Amniotic epithelial cell (primary cell): Measurements from ENCODE around the gene NRG3.
A peak's percentile ranks its signal among the peaks of the same experiment; 100 is the strongest.

Source experiments
- DNase-seq: peaks from one replicate; pipeline ENCODE4 v3.0.0-alpha.2; 2010; ENCODE audit warnings: low read depth

NRG3 gene

DNA sequence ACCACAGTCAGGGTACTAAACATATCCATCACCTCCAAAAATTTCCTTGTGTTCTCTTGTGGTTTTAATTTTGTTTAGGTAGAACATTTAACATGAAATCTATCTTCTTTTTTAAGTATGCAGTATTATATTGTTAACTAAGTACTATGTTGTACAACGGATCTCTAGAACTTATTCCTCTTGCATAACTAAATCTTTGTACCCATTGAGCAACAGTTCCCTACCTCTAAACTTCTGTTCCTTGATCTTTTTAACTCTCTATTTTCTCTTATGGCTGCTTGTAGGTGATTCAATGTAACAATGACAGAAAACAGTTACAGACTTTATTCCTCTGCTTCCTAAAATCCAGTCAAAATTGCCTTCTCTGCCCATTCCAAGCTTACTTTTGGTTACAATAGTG lies 9.9 kb downstream of the NRG3 start:
- DNase-seq: no peak

DNA sequence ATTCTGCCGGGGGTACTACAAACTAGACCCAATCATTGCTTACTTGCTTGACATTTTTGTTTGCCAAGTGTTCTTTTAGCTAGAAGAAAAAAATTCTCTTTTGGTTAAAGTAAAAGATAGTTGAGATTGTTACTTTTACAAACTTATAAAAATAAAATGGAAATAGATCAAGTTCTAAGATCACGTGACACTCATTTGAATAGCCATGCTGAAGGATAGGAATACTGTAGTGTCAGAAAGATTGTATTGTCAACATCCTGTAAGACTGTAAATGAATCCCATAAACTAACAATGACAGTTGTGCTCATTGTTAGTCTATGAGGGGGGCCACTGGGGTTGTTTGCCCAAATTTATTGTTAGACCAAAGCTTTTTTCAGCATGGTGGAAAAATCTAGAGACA lies 10.5 kb downstream of the NRG3 start:
- DNase-seq: no peak

GRCh38 chr10:81886939-81887338 lies 11.9 kb downstream of the NRG3 start:
- DNase-seq: no peak

GRCh38 chr10:81889181-81889769 lies 14.3 kb downstream of the NRG3 start:
- DNase-seq: no peak

- no peak for DNase-seq
Measured at GRCh38 chr10:81894616-81895015, 19.6 kb downstream of the NRG3 start.

GRCh38 chr10:81898518-81898917 lies 23.5 kb downstream of the NRG3 start:
- no peak for DNase-seq

DNA sequence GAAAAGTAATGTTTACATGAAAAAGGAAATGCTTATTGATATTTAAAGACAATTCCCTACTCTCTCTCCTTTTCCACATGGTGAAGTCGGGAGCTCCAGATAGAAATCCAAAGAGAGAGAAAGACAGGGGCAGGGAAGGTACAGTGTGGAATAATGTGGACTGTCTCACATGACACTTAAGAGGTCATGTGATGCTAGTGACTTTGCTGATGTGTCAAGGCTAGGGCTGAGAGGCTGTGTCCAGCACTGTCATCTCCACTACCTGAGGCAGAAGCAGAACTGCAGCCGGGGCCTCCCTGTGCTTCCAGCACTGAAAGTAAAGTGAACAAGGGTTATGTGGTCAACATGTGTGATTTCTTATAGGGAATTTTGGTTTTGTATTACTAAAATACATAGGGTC lies 26.0 kb downstream of the NRG3 start:
- no peak for DNase-seq

DNA sequence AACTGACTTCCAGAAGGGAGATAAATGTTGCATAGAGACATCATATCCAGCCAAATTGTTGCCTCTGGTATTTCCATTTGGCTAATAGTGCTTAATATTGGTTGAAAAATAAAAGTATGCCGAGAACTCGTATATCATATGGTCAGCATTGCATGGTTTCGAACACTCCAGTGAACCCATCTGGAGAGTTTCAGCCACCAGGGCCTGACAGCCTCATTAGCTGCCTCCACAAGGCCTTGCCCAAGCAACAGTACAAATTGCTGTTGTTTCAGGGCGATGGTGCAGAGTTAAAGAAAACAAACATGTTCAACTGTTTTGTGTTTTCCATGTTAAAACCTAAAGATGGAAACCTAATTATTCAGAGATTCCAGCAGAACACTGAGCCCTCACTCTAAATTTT lies 28.5 kb downstream of the NRG3 start:
- DNase-seq: no peak

- no peak for DNase-seq
Measured at GRCh38 chr10:81905161-81905560, 30.2 kb downstream of the NRG3 start.

DNA sequence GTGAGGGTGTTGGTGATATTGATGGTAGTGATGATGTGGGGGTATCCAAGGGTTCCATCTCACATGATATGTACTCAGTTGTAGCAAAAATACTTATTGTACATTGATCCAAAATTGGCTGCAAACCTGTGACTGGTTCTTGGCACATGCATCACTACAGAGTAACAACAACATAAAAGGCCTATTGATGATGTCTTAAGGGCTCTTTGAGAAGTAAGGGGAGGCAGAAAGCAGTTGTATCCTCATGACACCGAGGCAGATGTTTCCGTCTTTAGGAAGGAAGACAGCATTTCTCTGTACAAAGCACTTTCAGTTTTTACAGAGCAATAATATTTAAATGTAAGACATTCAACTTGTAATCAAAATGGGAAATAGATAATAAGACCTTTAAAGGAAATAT lies 34.5 kb downstream of the NRG3 start:
- DNase-seq: no peak

GRCh38 chr10:81911328-81911727 lies 36.3 kb downstream of the NRG3 start:
- DNase-seq: no peak

DNA sequence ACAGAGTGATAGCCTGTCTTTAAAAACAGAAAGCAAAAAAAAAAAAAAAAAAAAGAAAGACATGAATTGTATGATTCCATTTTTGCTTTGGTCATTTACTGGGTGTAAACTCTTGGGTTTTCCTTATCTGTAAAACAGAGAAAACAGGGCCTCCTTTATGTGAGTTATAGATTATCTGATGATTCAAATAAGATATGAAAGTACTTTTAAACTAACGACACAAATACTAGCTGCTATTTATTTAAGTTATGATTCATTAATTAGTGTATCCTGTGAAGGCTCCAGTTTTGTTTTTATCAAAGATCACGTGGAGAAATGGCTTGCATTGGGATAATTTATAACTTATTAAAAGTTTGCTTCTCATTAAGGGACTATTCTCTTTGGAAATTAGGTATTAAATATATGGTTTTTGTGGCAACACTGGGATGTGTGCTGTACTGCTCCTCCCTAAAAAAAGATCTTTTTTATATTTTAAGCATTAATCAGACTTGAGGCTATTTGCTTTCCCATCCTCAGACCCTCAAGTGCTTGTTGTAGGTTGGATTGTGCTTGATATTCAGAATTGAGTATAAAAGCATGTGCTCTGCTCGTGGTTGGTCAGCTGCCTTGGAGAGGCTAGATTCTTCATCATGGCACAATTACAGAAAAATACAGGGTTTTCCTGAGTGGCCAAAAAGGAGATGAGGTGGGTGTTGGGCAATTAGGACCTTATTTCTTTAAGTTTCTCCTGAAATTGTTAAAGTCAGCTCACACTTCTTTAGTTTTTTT lies 39.9 kb downstream of the NRG3 start:
- peak; percentile 8 for DNase-seq

- DNase-seq: no peak
Measured at GRCh38 chr10:81915504-81915897, 40.5 kb downstream of the NRG3 start.

DNA sequence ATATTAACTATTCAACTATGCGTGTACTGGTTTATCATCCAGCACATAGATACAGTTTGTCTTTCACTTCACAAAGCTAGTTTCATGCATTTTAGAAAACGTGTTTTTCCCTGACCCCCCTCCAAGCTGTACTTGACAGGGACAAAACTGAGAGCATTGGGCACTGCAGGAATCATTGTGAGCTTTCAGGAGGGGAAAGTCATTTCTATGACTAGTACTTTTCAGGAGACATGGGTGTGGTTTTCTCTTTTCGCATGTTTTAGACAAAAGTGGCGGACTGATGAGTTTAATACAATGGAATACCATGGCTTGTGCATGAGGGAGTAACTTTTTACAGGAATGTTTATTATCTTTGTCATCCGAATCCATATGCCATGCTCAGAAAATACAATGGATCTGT lies 42.7 kb downstream of the NRG3 start:
- no peak for DNase-seq

- DNase-seq: no peak
Measured at GRCh38 chr10:81918766-81919165, 43.8 kb downstream of the NRG3 start.

DNA sequence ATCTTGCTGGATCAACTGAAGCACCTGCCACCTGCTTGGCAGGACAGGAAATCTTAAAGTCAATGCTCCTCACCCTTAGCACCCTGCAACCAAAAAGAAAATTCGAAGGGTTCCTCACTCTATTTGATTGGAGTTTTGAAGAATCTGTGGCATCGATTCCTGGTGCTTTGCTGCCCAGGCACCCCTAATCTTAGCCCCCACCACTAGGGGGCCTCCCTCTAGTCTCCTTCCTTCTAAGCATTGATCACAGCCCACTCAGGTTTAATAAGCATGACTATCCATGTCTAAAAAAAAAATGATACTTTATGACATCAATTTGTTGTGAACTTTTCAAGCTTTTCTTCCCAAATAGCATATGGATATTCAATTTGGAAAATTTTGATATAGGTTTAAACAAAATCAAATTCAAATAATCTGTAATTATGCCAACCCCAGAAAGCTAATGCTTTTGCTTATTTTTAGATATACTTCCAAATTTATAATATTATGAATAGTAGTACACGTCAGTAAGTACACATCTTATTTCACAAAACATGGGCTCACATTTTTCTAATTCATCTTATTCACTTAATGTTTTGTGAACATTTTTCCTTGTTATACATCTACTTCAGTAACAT lies 45.3 kb downstream of the NRG3 start:
- DNase-seq: no peak

DNA sequence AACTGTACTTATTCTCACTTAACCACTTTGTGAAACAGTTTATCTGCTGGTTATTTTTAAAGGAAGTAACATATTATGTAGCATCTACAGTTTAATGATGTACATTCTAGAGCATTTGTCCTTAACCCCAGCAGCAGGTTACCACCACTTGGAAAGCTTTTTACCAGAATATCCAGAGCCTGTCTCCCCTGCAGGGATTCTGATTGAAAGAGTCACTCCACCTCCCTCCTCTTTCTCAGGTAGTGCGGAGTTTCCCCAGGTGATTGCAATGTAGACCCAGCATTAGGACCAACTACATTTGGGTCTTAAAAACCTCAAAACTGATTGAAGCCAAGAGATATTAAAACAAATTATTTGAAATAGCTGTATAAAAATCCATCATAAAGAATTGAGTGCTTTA lies 53.1 kb downstream of the NRG3 start:
- DNase-seq: no peak

GRCh38 chr10:81943583-81943982 lies 68.6 kb downstream of the NRG3 start:
- DNase-seq: no peak

DNA sequence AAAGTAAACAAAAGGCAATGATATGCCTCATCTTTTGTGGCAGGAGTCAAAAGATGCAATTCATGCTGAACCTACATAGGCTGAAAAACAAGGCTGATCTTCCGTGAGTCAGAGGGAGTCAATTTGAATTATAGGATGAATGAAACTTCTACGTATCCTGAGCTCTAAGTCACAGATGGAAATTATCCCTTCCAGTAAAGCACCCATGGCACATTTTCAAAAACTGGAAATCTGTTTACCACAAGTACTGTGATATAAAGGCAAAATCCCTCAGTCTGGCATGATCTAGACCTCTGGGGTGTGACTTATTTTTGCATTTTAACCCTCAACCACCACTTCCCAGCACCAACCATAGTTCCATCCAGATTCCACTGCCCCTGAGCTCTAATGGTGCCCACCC lies 69.6 kb downstream of the NRG3 start:
- DNase-seq: peak; percentile 46

GRCh38 chr10:81949283-81949682 lies 74.3 kb downstream of the NRG3 start:
- DNase-seq: no peak

GRCh38 chr10:81950358-81950757 lies 75.4 kb downstream of the NRG3 start:
- no peak for DNase-seq

DNA sequence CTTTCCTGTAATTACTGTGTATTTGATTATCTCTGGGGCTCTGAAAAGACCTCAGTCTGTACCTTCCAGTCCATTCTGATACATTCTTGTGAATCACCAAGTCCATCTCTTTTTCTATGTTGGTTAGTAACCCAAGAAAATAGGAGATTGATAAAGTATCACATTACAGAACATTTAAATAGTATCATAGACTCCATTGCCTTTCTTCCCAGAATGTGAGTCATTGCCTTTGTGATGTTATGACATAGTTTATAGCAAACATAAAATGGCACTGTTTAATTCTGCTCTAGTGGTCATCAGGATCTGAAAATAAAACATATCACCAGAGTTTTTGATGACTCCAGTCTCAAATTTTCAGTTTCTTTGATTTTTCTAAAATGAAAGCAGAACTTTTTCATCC lies 78.4 kb downstream of the NRG3 start:
- DNase-seq: peak; percentile 16

- DNase-seq: peak; percentile 30
Measured at GRCh38 chr10:81957976-81958375, 83.0 kb downstream of the NRG3 start.

- DNase-seq: no peak
Measured at GRCh38 chr10:81959016-81959415, 84.0 kb downstream of the NRG3 start.
